SKM-1 treated with dmso at 0.1 percent for 144 hours (cell line): ENCODE data around the gene ABI3BP.

Experiments
- DNase-seq: peaks from one replicate; lab custom pipeline; 2025; ENCODE audit not compliant: unreplicated experiment; lab: John Stamatoyannopoulos, UW

Gene ABI3BP

DNA sequence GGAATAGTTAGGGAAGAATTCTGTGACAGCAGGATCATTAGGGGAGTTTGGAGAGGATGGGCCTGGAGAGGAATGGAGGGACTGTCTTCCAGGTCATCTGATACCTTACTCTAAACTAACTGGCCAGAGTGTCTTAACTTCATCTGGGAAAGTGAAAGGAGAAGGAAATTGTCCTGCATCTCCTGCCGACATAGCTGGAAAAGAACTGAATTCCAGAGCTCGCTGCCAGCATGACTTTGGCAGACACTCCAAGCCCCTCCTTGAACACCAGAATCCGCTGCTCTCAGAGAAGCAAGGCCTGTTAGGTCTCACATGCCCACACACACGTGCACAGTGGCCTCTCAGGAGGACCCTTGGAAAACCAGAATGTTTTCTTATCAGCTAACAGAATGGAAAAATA, 10.5 kb downstream of the ABI3BP start:
- DNase-seq, result no peak

- DNase-seq, result no peak
These were observed 11.9 kb downstream of the ABI3BP start for GRCh38 chr3:100981164-100981911.

- DNase-seq, result no peak
These were observed 15.1 kb downstream of the ABI3BP start for GRCh38 chr3:100978011-100978659.

DNA sequence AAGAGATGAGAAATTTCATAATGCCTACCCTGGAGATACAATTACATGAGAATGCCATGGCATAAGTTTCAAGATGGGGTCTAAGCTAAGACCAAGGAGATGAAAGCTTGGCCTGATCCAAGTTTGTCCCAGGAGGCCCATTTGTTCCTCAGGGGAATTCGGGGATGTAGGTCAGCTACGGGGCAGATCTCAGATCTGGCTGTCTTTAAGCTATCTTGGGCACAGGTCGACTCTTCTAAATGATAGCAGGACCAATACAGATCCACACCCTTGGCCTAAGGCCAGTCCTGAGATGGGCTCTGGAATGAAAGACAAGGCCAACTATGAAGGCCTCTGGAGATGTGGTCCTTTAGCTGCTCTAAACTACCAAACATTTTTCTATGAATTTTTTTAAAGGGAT, 16.6 kb downstream of the ABI3BP start:
- DNase-seq, result no peak

DNA sequence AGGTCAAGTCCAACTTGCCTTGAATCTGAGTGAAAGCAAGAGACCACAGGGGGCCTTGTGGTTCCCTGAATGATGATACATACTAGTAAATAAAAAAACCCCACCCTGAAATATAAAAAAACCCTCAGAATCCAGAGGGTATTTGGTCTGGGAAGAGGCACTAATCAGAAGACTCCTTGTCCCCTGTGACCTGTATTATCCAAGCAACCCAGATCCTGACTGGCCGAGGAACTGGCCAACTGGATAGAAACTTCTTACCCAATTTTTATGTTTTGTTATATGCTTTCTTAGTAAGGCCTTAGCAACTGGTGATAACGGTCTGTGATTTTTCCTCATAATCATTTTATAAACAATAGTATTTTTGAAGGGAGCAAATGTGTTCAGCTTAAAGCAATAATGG, 17.5 kb downstream of the ABI3BP start:
- DNase-seq, result no peak

- no peak for DNase-seq
These were observed 19.6 kb downstream of the ABI3BP start for GRCh38 chr3:100973594-100973993.

DNA sequence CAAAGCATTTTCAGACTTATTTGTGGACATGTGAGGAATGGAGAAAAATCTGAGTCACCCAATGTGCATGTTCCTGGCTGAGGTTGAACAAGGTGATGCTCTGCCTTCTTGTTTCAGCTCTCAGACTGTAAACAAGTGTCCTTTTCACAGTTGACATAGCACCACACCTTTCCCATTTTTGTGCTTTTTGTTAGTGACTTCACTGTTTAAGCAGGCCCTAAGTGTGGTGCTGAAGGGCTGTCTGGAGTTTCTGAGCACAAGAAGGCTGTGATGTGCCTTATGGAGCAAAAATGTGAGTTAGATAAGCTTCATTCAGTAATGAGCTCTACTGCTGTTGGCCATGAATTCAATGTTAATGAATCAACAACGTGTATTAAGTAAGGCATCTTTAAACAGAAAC, 20.4 kb downstream of the ABI3BP start:
- no peak for DNase-seq

DNA sequence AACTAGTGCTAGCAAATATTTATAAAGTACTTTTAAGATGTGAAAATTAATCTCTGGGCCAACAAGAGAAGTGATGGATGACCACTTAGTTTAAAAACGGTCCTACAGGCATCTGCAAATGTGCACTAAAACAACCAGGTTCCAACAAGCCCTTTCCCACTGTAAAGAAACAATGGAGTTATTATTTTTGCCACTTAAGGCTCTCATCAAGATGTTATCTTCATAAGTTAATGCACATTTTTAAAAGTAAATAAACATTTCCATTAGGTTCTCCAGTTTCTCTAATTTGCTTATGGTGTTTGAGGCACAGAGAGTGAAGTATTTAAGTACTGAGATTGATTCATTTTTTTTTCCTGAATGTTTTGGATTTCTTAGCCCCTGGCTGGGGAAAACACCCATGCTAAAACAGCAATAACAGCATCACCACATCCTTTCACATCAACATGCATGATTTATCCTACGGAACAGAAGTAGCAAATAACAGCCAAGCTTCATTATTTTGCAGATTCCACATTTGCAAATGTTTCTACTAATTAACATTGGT, 20.8 kb downstream of the ABI3BP start:
- DNase-seq, result no peak

DNA sequence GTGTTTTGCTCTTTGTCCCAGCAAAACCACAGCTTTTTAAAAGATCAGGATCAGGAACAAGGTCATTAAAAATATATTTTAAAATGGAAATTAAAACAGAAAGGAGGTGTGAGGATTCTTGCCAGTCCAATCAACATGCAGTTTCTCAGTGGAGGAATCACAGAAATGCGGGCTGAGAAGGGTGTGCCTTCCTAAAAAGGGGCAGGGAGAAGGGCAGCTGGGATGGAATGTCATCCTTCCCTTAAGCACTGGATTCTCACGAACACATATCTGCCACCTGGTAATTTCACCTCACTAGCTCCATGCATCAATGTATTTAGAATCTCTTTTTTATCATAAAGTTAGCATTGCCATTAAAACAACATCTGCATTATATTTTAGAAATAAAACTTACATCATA, 21.4 kb downstream of the ABI3BP start:
- DNase-seq, result no peak

DNA sequence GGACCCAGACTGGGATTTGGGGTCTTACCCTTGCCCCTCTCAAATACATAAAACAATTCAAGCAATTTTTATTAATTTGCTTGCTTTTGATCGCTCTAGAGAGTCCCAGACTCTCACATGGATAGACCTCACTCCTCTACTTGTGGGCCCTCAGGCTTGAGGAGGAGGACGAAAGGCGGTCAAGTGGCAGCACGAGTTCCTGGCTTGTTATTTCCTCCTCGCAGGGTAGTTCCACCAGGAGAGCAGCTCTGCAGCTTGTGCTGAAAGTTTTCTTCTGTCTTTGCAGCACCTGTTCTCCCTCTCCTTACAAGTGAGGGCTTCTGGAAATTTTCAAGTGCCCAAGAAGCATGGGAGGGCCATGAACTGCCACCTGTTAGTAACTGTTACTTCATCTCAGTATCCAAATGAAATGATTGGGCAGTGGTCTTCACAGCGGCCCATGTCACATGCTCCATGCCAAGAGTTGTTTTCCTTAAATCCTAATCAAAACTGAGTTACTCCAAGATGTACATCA, 22.7 kb downstream of the ABI3BP start:
- no peak for DNase-seq

DNA sequence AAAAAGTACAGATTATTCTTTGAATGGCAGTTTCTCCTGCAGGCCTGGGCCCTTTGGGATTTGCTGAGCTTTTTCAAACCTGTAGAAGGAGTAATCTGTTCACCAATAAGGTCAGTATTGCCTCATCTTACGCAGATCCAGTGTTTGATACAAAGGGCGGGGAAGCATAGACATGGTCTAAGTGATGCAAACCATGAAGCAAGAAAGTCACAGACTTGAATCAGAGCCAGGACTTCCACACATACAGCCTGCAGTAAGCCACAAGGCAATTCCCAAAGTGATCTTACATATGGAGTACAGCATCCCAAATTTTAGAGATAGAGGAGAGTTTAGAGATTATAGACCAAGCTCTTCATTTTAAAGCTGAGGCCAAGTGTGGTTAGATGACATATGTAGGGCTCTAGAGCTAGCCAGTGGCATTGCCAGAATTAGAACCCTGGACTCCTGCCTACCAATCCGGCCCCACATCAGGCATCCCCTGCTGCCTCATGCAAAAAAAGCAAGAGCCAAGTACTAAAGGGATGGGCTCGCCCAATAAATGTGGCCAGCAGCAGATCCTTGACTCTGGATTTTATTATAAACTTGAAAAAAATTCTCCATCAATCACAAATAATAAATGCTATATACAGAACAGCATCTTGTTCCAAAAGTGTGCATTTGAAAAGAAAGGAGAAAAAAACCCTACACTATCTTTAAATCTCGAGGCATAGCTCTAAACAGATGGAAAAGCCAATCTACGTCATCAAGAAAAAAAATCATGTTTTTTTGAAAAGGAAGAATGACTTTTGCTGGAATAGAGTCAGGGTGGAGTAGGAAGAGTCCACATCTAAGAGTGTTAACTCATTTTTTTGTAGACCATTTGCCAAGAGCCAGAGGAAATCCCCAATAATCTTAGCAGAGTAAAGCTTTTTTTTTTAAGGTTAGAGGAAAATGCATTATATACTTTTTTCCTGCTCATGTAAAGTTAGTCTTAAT, 24.0 kb downstream of the ABI3BP start:
- DNase-seq, result no peak

DNA sequence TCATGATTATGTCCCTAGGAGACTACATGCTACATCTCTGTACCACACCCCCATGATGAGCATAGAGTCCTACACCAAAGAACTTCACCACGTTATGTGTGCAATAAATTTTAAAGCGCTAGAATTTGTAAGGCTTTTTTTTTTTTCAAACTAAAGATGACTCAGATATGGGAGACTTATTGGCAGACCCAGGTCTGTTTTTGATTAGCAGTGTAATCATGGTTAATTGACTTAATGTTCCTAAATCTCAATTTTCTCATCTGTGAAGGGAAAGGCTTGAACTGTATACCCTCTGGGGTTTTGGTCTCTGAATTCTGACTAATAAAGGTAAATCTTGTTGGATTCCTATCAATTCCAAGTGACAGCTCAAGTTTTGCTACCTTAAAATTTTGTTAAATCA, 26.4 kb downstream of the ABI3BP start:
- DNase-seq, result no peak

- no peak for DNase-seq
These were observed 27.2 kb downstream of the ABI3BP start for GRCh38 chr3:100966049-100966491.

- no peak for DNase-seq
These were observed 30.2 kb downstream of the ABI3BP start for GRCh38 chr3:100963041-100963440.

DNA sequence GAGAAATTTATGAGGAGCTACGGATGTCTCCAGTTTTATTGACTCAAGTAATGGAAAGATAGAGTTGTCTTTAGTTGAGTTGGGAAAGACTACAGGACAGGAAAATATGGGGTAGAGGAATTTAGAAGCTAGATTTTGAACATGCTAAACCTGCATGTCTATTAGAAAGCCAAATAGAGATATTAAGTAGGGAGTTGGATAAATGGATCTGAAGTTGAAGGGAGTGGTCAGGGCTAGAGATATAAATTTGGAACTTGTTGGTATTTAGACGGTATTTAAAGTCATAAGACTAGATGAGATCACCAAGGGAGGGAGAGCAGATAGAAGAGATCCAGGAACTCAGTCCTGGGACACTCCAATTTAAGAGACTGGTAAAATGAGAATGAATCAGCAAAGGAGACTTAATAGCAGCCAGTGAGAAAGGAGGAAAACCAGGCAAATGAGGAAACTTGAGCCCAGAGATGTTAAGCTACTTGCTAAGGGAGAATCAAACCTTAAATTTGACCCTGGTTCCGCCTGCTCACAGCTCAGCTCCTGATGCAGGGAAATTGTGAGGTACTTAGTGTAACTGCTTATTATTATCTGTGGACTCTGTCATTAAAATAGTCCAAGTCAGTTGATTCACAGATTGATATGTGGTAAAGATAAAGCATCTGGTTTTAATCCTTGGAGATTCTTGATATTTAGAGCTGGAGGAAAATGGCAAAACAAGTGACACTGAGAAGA, 35.8 kb downstream of the ABI3BP start:
- DNase-seq, result no peak

DNA sequence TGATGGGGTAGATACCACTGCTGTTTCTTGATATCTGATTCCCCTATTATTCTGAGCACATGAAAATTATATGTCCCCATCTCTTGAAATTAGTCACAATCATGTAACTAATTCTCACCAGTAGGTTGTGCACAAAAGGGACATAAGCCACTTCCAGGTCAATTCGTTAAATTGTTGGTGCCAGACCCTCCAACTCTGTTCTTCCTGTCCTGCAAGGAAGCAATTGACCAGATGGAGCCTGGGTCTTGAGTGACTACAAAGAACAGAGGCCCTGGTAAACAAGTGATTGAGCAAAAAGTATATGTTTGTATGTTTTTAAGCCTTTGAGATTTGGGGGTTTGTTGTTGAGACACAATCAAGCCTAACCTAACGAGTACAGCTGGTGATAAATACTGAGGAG, 36.9 kb downstream of the ABI3BP start:
- no peak for DNase-seq

DNA sequence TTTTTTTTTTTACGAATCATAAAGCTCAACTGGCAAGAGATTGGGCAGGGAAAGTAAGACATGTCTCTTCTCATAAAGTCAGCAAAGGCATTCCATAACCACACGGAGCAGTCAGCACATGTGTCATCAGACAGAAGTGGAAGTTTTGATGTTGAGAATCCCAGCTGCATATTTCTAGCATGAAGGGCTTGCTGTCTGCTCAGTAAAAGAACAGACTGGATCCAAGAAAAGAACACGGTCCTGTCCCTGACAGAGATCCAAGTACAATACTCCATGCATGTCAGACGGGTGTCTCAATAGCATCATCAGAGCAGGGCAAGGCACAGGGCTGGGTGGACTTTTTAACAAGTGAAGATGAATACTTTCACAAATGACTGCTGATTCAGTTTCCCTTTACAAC, 38.2 kb downstream of the ABI3BP start:
- no peak for DNase-seq

GRCh38 chr3:100954199-100954935, 38.9 kb downstream of the ABI3BP start:
- DNase-seq, result no peak

DNA sequence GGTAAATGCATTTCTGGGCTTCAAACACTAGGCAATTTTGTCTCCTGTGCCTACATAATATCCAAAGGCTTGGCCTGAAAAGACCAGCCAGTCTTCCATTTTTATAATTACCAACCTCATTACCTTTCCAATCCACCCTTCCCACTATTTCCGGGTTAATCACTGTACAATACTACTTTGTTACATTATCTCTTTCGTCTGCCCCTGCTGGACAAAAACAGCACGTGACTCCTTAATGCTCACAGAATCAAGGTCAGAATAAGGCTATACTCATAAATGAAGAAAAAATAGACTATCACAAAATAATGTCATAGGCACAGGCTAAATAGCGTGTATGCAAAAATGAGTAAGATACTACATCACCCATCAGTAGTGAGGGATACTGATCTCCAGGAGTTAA, 40.1 kb downstream of the ABI3BP start:
- DNase-seq, result no peak

GRCh38 chr3:100947119-100947518, 46.1 kb downstream of the ABI3BP start:
- no peak for DNase-seq
